GM18526 (cell line): Measurements from ENCODE around the gene RIPK3.

Experiments used
- POLR2A ChIP-seq: IDR thresholded peaks from 3 replicates; pipeline ENCODE4 v1.6.1; 2011; ENCODE audit not compliant: insufficient read length; ENCODE audit errors: extremely low read depth

The RIPK3 gene

GRCh38 chr14:24362241-24362960 is 22.6 kb upstream of the RIPK3 start:
- TF ChIP-seq POLR2A: no peak

DNA sequence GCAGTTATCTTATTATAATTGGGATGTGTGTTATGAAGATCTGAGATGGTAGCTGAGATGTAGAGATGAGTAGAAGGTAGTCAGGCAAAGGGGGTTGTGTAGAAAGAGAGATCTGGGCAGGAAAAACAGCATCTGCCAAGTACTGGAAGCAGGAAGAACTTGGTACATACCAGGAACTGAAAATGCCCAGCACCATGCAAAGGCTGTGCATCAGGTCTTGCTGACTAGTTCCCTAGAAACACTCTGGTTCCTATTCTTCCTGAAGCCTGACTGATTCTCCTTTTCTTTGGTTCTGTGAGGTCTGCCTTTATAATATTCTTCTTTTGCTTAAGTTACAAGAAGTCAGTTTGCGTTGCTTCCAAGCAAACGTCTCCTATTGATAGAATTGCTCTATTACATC is 21.5 kb upstream of the RIPK3 start:
- no peak for TF ChIP-seq POLR2A

DNA sequence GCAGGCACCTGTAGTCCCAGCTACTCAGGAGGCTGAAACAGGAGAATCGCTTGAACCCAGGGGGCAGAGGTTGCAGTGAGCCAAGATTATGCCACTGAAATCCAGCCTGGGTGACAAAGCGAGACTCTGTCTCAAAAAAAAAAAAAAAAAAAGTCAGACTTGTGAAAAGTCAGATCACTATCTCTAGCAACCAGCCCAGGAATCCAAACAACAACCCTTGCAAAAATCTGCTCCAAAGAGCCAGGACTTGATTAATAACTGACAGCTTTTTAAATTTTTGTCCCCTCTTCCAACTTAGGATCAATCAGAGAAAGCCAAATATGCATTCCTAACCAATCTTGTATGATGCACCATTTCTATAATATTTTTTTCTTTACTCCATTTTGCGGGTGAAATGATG is 20.5 kb upstream of the RIPK3 start:
- TF ChIP-seq POLR2A: no peak

DNA sequence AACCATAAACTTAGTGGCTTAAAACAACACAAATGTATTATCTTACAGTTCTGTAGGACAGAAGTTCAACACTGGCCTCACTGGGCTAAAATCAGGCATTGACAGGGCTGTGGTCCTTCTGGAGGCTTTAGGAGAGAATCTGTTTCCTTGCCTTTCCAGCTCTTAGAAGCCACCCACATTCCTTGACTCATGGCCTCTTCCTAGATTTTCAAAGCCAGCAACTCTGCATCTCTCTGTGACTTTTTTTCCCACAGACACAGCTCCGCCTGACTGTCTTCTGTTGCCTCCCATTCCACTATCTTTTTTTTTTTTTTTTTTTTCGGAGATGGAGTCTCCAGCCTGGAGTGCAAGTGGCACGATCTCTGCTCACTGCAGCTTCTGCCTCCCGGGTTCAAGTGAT is 16.4 kb upstream of the RIPK3 start:
- no peak for TF ChIP-seq POLR2A

DNA sequence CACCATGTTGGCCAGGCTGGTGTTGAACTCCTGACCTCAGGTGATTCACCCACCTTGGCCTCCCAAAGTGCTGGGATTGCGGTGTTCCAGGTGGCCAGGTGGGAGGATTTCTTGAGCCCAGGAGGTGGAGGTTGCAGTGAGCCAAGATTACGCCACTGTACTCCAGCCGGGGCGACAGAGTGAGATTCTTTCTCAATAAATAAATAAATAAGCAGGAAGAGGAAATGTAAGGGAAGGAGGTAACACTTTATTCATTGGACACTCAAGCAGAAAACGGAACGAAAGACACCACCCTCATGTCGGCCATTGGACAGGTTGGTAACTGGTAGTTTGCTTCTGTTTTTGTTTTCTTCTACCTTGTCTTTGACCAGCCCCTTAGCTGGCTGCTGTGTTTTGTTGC is 15.2 kb upstream of the RIPK3 start:
- no peak for TF ChIP-seq POLR2A

DNA sequence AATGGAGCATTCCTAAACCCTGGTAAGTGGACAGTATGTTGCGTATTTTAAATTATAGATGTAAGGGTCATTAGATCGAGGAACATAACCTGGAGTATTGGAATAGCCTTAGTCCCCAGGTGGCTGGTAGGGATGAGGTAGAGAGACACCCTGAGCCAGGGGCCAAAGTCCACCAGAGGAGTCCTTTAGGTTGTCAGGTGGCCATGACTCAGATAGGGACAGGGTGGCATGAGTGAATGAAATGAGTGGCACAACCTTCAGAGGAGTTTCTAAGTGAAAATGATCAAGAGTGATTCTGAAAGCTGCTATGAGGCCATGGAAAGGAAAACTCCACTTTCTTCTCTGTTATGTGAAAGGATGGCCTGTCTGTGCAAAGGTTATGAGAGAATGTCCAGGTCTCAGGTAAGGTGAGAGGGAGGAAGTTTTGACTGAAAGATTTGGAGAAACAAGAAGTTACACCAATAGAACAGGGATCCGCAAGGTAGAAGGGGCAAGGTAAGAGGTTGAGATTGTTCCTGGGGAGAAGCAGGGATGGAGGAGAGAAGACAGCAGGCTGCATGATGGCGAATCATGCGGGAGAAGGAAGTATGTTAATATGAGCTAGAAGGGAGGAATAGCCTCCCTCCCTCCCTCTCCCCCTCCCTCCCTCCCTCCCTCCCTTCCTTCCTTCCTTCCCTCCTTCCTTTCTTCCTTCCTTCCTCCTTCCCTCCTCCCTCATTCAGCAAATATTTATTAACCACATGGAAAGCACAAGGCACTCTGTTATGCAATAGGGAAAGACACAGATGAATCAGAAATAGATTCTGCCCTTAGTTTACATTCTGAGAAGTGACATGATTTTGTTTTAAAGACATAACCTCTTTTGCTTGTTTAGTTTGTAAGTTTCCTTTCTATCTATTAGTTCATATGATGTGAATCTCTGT is 14.0 kb upstream of the RIPK3 start:
- TF ChIP-seq POLR2A: no peak

DNA sequence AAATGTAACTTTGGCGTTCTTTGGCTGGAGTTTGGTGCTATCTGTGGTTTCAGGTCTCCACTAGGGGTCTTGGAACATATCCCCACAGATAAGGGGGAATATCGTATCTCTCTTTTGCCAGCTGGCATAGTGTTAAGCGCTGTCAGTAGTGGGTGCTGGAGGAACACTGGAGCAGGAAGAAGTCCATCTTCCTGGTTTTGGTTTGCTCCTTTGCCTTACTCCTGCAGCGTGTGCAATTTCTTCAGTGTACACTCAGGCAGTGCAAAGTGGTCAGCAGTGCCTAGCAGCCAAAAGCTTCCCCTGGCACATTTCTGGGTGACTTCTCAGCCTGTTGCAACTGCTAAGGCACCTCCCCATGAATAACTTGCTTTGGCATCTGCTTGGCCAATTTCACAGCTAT is 11.7 kb upstream of the RIPK3 start:
- TF ChIP-seq POLR2A: no peak

- TF ChIP-seq POLR2A: no peak
Measured at GRCh38 chr14:24349742-24350141, 10.0 kb upstream of the RIPK3 start.

DNA sequence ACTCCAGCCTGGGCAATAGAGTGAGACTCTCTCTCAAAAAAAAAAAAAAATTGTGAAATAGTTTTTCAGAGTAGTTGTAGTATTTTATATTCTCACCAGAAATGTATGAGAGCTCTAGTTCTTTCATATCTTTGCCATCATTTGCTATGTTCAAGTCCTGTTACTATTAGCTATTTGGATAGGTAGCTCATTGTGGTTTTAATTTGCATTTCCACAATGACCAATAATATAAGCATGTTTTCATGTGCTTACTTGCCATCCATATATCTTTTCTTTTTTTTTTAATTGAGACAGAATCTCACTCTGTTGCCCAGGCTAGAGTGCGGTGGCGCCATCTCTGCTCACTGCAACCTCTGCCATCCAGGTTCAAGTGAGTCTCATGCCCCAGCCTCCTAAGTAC is 8.4 kb upstream of the RIPK3 start:
- TF ChIP-seq POLR2A: no peak

DNA sequence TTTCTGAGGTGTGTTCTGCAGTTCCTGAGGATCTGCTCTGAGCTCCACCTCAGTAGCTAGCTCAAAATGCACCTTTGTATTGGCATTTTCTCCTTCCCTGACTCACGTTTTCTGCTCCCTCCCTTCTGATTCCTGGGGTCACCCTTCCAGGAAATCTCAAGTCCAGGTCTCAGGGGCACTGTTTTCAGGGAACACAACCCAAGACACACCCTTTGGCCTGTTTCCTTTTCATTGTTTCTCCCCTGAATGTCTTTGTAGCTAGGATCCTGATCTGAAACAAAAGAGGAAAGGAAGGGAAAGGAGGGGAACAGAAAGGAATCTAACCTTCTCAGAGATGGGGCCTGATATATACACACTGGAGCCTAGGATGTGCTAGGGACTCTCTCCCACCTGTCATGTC is 7.3 kb upstream of the RIPK3 start:
- no peak for TF ChIP-seq POLR2A

GRCh38 chr14:24343795-24344660 is 4.2 kb upstream of the RIPK3 start:
- TF ChIP-seq POLR2A: no peak

DNA sequence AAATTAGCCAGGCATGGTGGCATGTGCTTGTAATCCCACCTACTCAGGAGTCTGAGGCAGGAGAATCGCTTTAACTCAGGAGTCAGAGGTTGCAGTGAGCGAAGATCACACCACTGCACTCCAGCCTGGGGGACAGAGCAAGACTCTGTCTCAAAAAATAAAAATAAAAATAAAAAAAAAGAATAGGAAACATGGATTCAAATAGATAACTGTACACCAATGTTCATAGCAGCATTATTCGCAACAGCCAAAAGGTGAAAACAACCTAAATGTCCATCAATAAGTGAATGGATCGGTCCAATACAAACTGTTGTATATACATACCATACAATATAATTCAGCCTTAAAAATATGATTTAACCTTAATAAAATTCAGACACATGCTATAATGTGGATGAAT is 3.1 kb upstream of the RIPK3 start:
- no peak for TF ChIP-seq POLR2A

DNA sequence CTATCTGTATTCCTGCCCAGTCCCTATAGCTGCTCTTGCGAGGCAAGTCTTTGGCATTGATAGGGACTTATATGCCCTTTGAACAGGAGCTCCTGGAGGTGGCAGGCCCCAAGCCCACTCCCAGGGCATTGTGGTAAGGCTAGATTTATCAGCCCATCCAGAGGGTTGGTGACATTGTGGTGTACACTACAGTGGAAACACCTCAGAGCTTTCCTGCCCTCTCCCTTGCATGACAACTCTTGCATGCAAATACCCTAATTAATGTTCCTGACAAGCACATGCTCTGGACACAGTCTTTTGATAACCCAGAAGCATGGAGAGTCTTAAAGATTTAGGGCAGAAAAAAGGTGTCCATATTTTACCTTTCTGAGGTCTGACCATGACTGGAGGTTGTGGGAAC is 815 bp upstream of the RIPK3 start:
- no peak for TF ChIP-seq POLR2A

DNA sequence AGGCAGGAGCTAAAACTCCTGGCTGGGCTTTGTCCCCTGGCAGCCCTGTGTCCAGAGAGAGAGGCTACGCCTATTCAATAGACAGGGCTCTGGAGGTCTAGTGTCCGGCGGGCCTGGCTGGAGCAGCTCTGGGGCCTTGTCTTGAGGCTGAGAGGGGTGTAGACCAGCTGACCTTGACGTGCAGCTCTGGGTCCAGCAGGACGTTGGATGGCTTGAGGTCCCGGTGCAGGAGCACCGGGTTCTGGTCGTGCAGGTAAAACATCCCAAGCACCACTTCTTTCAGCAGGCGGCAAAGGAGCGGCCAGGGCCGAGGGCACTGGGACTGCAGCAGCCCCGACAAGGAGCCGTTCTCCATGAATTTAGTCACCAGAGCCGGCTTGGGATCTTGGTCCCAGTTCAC is 948 bp downstream of the RIPK3 start:
- TF ChIP-seq POLR2A: no peak

GRCh38 chr14:24337824-24338175 is 2.0 kb downstream of the RIPK3 start:
- TF ChIP-seq POLR2A: no peak
